ENCODE data around the gene PDE1A.
"Not testable (repeated sequence)": the region's sequence is repeated elsewhere in the genome, so short reads cannot be mapped to it uniquely, and the experiment has no call there.

PDE1A gene

DNA sequence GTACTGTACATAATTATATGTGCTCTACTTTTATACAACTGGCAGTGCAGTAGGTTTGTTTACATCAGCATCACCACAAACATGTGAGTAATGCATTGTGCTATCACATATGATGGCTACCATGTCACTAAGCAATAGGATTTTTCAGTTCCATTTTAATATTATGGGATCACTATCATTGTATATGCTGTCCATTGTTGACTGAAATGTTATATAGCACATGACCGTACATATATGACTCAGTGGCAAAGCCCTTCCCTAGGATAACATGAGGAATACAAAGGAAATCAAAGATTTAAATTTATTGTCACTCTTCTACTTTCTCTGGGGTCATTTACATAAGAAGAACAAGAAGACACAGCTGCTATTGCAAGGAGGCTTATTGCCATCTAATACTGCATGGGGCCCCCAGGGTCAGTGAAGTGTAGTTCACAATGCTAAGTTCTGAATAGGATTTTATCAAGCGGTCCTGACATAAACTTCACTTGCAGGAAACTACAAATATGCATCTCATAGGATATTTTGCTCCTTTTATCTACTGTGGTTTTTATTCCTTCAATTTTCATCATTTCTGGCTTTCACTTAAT lies 21.8 kb downstream of the PDE1A start:
- DNase-seq, result no peak

DNA sequence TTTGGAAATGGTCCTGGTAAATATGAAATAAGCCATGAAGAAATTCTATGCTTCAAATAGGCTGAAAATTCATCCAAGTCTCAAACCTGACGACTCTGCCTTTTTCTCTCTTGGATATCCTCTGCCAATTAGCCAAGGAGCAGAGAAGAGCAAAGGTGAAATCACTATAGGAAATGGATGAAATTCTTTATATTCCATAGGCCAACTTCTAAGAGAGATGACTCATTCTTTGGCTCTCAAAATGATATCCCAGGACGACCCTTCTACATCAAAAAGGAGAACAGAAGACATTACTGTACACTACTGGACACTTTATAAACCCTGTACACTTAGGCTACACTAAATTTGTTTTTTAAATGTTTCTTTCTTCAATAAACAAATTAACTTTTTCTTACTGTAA lies 22.7 kb downstream of the PDE1A start:
- no peak for DNase-seq

- no peak for DNase-seq
Measured at GRCh38 chr2:182393270-182393760, 33.5 kb downstream of the PDE1A start.

GRCh38 chr2:182391443-182391842 lies 35.4 kb downstream of the PDE1A start:
- no peak for DNase-seq

DNA sequence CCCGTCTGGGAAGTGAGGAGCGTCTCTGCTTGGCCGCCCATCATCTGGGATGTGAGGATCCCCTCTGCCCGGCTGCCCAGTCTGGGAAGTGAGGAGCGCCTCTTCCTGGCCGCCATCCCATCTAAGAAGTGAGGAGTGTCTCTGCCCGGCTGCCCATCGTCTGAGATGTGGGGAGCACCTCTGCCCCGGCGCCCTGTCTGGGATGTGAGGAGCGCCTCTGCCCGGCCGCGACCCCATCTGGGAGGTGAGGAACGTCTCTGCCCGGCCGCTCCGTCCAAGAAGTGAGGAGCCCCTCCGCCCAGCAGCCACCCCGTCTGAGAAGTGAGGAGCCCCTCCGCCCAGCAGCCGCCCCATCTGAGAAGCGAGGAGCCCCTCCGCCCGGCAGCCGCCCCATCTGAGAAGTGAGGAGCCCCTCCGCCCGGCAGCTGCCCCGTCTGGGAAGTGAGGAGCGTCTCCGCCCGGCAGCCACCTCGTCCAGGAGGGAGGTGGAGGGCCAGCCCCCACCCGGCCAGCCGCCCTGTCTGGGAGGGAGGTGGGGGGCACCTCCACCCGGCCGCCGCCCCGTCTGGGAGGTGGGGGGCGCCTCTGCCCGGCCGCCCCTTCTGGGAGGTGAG lies 40.5 kb downstream of the PDE1A start:
- not testable (repeated sequence) for DNase-seq

DNA sequence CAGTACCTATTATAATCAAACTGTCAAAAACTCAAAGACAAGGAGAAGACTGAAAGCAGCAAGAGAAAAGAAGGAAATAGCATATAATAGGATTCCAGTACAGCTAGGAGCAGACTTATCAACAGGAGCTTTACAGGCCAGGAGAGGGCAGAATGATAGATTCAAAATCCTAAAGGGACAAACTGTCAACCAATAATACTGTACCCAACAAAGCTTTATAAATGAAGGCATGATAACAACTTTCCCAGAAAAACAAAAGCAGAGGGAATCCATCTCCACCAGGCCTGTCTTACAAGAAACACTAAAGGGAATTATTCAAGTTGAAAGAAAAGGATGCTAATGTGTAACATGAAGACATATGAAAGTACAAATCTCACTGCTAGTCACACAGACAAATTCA lies 42.0 kb downstream of the PDE1A start:
- no peak for DNase-seq

DNA sequence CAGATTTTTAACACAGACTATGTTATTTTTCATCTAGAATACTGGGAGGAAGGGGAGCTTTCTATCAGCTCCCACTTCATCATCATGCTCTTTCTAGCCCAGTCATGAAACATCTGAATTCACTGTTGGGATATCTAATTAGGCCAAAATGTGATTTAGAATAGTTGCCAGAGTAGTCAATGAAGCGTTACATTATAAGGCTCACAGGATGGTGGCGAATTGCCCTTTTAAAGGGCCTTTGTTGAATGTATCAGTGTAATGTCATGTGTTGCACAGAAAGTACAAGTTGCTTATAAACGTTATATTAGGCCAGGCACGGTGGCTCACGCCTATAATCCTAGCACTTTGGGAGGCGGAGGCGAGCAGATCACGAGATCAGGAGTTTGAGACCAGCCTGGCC lies 45.6 kb downstream of the PDE1A start:
- no peak for DNase-seq

DNA sequence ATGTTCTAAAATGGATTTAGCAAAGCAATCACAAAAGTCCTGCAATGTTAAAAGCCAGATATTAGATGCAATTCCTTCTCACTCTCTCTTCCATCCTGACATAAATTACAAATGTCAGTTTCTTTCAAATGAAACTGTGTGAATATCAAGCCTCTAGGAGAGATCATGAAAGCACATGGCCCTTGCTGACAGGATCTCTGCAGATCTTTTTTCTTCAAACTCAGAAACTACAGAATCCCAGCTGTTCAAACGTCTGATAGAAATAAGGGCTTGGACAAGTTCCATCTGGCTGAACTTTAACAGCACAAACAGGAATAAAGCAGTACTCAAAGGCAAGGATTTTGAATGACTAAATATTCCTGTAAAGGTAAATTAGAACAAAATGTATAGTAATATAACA lies 47.6 kb downstream of the PDE1A start:
- DNase-seq, result no peak

DNA sequence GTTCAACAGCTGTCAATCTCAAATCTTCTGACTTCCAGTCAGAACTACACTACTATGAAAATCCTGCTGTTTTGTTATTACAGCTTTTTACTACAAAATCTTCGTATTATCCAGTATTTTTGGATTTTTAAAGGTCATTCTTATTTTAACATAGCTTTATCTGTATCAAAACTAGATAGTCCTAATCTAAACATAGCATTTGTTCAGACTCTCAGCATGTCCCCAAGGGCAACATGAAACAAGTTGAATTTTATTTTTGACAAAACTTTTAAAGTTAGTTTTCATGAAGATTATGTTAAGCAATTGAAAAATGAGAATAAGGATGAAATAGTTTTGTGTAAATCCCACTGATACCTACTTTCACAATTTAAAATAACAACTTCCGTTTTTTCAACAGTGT lies 48.1 kb downstream of the PDE1A start:
- no peak for DNase-seq

DNA sequence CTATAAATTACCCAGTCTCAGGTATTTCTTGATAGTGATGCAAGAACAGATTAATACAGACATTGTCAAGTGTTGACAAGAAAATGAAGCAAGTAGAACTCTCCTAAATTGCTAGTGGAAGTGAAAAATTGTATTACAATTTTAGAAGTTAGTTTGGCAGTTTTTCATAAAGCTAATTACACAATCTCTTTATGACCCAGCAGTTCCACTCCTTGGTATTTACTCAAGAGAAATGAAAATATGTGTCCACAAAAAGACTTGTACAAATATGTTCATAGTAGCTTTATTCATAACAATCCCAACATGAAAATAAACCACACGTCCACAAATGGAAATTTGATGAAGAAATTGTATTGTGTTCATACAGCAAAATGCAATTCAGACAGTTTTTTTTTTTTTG lies 49.4 kb downstream of the PDE1A start:
- no peak for DNase-seq

DNA sequence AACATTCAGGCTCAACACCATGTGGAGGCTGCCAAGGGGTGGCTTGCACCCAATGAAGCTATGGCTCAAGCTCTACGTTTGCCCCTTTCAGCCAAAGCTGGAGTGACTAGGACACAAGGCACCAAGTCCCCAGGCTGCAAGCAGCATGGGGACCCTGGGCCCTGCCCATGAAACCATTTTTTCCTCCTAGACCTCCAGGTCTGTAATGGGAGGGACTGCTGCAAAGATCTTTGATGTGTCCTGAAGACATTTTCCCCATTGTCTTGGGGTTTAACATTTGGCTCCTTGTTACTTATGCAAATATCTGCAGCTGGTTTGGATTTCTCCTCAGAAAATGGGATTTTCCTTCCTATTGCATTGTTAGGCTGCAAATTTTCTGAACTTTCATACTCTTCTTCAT lies 51.0 kb downstream of the PDE1A start:
- DNase-seq, result no peak

DNA sequence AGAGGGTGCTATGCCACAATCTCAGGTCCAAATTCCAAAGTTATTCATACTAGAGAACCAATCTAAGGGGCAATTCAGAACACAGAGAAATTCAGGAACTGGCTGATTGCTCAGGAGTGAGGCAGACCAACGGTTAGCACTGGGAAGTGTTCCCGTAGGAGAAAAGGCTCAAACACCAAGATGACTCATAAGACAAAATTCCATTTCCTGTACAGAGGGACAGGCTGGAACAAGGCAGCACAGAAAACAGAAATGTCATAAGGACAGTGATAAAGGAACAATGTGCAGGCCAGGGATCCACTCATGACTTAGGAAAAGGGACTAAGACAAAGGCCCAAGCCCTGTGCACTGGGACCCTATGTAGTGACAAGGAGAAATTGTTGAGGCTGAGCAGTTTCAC lies 54.2 kb downstream of the PDE1A start:
- no peak for DNase-seq

GRCh38 chr2:182368996-182369395 lies 57.8 kb downstream of the PDE1A start:
- DNase-seq, result no peak

DNA sequence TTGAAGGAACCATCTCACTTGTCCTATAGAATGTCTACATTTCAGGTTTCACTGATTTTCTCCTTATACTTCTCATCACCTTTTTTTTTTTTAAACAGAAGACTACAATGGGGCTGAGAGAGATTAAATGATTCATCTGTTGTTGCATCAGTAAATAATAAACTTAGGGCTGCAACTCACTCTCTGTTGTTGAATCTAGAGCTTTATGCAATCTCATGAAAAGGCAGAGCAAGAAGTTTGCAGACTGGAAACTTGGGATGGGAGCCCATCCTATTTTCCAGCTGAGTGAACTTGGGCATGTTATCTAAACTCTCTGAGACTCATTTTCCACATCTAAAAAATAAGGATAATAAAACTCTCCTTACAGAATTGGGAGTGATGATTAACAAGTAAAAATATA lies 58.4 kb downstream of the PDE1A start:
- DNase-seq, result no peak

DNA sequence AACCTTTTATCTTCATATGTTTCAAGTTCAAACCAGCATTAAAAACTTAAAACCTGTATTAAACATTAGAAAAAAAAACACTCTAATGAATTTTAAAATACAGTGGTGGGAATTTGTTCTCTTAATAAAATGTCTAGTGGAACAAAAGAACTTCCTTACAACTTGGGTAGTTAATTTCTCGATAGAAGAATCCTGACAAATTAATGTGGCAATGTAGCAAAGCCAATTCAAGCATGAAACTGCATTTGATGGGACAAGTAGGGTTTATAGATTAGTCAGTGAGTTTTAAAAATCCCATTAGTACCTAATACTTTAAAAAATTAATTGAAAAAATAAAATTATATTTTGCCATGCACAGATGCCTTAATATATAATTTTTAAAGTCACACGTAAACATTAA lies 59.4 kb downstream of the PDE1A start:
- DNase-seq, result no peak

GRCh38 chr2:182366628-182367027 lies 60.2 kb downstream of the PDE1A start:
- no peak for DNase-seq

GRCh38 chr2:182365855-182366254 lies 61.0 kb downstream of the PDE1A start:
- no peak for DNase-seq

GRCh38 chr2:182361477-182361876 lies 65.4 kb downstream of the PDE1A start:
- no peak for DNase-seq

- DNase-seq, result no peak
Measured at GRCh38 chr2:182360663-182361260, 66.1 kb downstream of the PDE1A start.

- no peak for DNase-seq
Measured at GRCh38 chr2:182359990-182360662, 66.7 kb downstream of the PDE1A start.

GRCh38 chr2:182359027-182359989 lies 67.5 kb downstream of the PDE1A start:
- no peak for DNase-seq

DNA sequence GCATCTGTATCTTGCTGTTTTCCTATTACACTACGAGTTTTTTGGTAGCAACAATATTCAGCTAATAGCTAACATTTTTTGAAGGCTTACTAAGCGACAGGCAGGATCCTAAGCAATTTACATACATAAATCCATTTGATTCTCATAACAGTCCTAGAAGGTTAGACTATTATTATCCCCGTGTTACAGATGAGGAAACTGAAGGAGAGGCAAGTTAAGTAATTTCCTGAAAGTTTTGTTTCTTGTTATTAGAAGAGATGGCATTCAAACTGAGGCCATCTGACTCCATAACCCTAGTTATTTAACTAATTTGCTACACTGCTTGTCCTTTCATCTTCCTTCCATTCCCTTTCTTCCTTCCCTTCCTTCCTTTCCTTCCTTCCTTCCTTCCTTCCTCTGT lies 68.2 kb downstream of the PDE1A start:
- no peak for DNase-seq

GRCh38 chr2:182355815-182356214 lies 71.0 kb downstream of the PDE1A start:
- no peak for DNase-seq
